HG02642 (cell line): ENCODE results near the gene SRP72.
A peak's percentile ranks its signal among the peaks of the same experiment; 100 is the strongest.
"Not testable (repeated sequence)": the region's sequence is repeated elsewhere in the genome, so short reads cannot be mapped to it uniquely, and the experiment has no call there.

ENCODE experiments used
- ATAC-seq: cut with Tn5 transposase; IDR thresholded peaks from one replicate; pipeline ENCODE4 v1.9.1; 2021; ENCODE audit warnings: mild to moderate bottlenecking; ENCODE audit not compliant: unreplicated experiment, poor library complexity

The SRP72 gene

GRCh38 chr4:56463711-56464110, 3.7 kb upstream of the SRP72 start:
- ATAC-seq, result no peak

- no peak for ATAC-seq
Observed at GRCh38 chr4:56464581-56464980, 2.8 kb upstream of the SRP72 start.

GRCh38 chr4:56465599-56466295, 1.7 kb upstream of the SRP72 start:
- no peak for ATAC-seq

- not testable (repeated sequence) for ATAC-seq
Observed at GRCh38 chr4:56466296-56466761, 1.1 kb upstream of the SRP72 start.

- no peak for ATAC-seq
Observed at GRCh38 chr4:56466910-56467283, 520 bp upstream of the SRP72 start.

GRCh38 chr4:56468097-56468422, 643 bp downstream of the SRP72 start:
- peak; percentile 61 for ATAC-seq

- ATAC-seq, result no peak
Observed at GRCh38 chr4:56469489-56470210, 2.2 kb downstream of the SRP72 start.

- peak; percentile 95 for ATAC-seq
Observed at GRCh38 chr4:56475917-56476316, 8.5 kb downstream of the SRP72 start.

GRCh38 chr4:56477192-56477702, 9.8 kb downstream of the SRP72 start:
- no peak for ATAC-seq

- ATAC-seq, result no peak
Observed at GRCh38 chr4:56480691-56481090, 13.3 kb downstream of the SRP72 start.

- no peak for ATAC-seq
Observed at GRCh38 chr4:56496241-56496640, 28.8 kb downstream of the SRP72 start.

GRCh38 chr4:56505269-56506130, 38.1 kb downstream of the SRP72 start, which contains the start of gene ARL9:
Gene ARL9, plus strand, starts transcription at chr4:56505791. Its CDS starts 72 bp downstream, at chr4:56505863.
- ATAC-seq, result peak; percentile 75

GRCh38 chr4:56511098-56511497, 43.7 kb downstream of the SRP72 start:
- ATAC-seq, result no peak

- no peak for ATAC-seq
Observed at GRCh38 chr4:56512166-56512565, 44.7 kb downstream of the SRP72 start.

- ATAC-seq, result no peak
Observed at GRCh38 chr4:56513517-56513916, 46.1 kb downstream of the SRP72 start.

GRCh38 chr4:56530269-56531148, 63.1 kb downstream of the SRP72 start:
- ATAC-seq, result peak; percentile 98

- ATAC-seq, result no peak
Observed at GRCh38 chr4:56531149-56531770, 63.8 kb downstream of the SRP72 start.

- no peak for ATAC-seq
Observed at GRCh38 chr4:56531823-56532222, 64.4 kb downstream of the SRP72 start.

- ATAC-seq, result no peak
Observed at GRCh38 chr4:56532239-56532638, 64.8 kb downstream of the SRP72 start.
